MM.1S (cell line): ENCODE results near the gene ANKMY1.

Experiments
- DNase-seq: peaks from one replicate; pipeline ENCODE4 v3.0.0-alpha.2; 2015
- H2AFZ ChIP-seq: fragments of 300-600 bp; sonication (generic); 2 replicates; pipeline ENCODE4 v1.6.0; 2016; ENCODE audit warnings: antibody characterized with exemption, low read length
- H3F3A ChIP-seq: fragments of 300-600 bp; sonication (generic); 2 replicates; pipeline ENCODE4 v1.6.1; 2016; ENCODE audit warnings: mild to moderate bottlenecking, antibody characterized with exemption, low read length, moderate library complexity, mixed read lengths; ENCODE audit not compliant: insufficient read depth
- H3K27ac ChIP-seq: fragments of 300-600 bp; sonication (generic); 2 replicates; pipeline ENCODE4 v1.5.1; 2016; ENCODE audit warnings: mild to moderate bottlenecking, low read length
- H3K27me3 ChIP-seq: fragments of 300-600 bp; sonication (generic); replicated peaks from 2 replicates; pipeline ENCODE4 v1.6.0; 2016; ENCODE audit warnings: low read length; ENCODE audit not compliant: insufficient read depth
- H3K36me3 ChIP-seq: fragments of 300-600 bp; sonication (generic); replicated peaks from 2 replicates; pipeline ENCODE4 v1.6.1; 2016; ENCODE audit warnings: mild to moderate bottlenecking, low read length, mixed read lengths; ENCODE audit not compliant: insufficient read depth
- H3K4me1 ChIP-seq: fragments of 300-600 bp; sonication (generic); 2 replicates; pipeline ENCODE4 v1.6.1; 2016; ENCODE audit warnings: low read length, mixed read lengths
- H3K4me2 ChIP-seq: fragments of 300-600 bp; sonication (generic); 2 replicates; pipeline ENCODE4 v1.6.0; 2016; ENCODE audit warnings: low read depth, low read length
- H3K4me3 ChIP-seq: fragments of 300-600 bp; sonication (generic); 2 replicates; pipeline ENCODE4 v1.5.1; 2016; ENCODE audit warnings: low read length, mixed read lengths
- H3K79me2 ChIP-seq: fragments of 300-600 bp; sonication (generic); 2 replicates; pipeline ENCODE4 v1.6.1; 2016; ENCODE audit warnings: mixed run types, low read length, mixed read lengths
- H3K9ac ChIP-seq: fragments of 300-600 bp; sonication (generic); 2 replicates; pipeline ENCODE4 v1.6.1; 2016; ENCODE audit warnings: low read length, mixed read lengths
- H3K9me2 ChIP-seq: fragments of 300-600 bp; sonication (generic); replicated peaks from 2 replicates; pipeline ENCODE4 v1.6.1; 2016; ENCODE audit warnings: mild to moderate bottlenecking, low read length, mixed read lengths; ENCODE audit not compliant: insufficient read depth
- H3K9me3 ChIP-seq: fragments of 300-600 bp; sonication (generic); replicated peaks from 2 replicates; pipeline ENCODE4 v1.6.1; 2016; ENCODE audit warnings: mild to moderate bottlenecking, low read length, mixed read lengths; ENCODE audit not compliant: insufficient read depth
- H4K20me1 ChIP-seq: fragments of 300-600 bp; sonication (generic); 2 replicates; pipeline ENCODE4 v1.6.1; 2016; ENCODE audit warnings: mild to moderate bottlenecking, low read length, moderate library complexity, mixed read lengths; ENCODE audit not compliant: insufficient read depth
- EZH2 ChIP-seq: fragments of 300-600 bp; sonication (generic); optimal IDR thresholded peaks from 2 replicates; pipeline ENCODE3; 2017; ENCODE audit warnings: low read depth, mild to moderate bottlenecking, antibody characterized with exemption, low read length, mixed read lengths
- EZH2phosphoT487 ChIP-seq: fragments of 300-600 bp; sonication (generic); IDR thresholded peaks from 2 replicates; pipeline ENCODE4 v1.6.1; 2018; ENCODE audit warnings: antibody characterized with exemption, low read length
- TF ChIP-seq, protein P1 (sequence below): fragments of 300-600 bp; sonication (generic); IDR thresholded peaks from 2 replicates; pipeline ENCODE4 v1.5.1; 2016; ENCODE audit warnings: antibody characterized with exemption, low read length, mixed read lengths

The ANKMY1 gene

DNA sequence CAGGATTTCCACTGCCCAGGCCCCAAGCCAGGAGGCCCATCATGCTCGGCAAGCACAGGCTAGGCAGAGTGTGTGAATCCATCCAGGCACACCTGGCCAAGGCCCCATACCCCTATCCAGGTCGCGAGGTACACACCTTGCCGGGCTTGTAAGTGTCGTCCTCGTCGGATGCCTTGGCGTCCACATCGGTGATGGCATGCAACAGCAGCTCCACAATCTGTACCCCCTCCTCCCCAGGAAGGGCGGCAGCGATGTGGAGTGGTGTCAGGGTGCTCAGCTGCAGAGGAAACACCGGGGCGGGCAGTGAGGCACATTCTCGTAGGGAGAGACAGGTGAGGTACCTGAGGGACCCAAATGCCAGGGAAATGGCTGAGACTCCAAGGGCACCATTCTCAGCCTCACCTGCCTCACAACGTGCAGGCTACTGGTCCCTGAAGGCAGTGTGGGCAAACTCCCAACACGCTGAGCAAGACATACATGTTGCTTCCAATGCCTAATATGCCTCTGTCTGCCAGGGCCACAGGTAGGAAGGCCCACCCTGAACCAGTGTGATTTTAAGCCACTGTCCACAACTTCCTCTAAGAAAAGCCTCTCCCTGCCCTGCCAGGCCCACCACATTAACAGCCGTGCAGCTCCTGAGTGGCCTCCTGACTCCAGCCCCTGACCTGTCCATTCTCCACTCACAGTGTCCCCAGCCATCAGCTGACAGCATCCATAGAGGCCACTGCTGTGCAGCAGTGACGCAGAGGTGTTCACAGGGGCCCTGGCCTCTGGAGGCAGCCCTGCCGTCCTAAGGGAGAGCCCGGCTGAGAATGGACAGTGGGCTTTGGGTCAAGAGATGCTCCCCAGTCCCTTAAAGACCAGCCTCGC lies 44.9 kb downstream of the ANKMY1 start:
- Histone ChIP-seq H2AFZ (no peak overlapping the region), H3K4me1 (0 out of 2 replicates have a peak, but pooled peaks cover 5% of the 10 kb centered on the region), H3K36me3 (no peaks in the 10 kb centered on the region), H3K4me2 (no peak overlapping the region), H3K27ac (no peak overlapping the region), H3K4me3 (no peak overlapping the region), H3K9me3 (no peaks in the 10 kb centered on the region), H3K9me2 (no peaks in the 10 kb centered on the region), H3K27me3 (no peaks in the 10 kb centered on the region), H3K9ac (no peak overlapping the region), H4K20me1 (no peaks in the 10 kb centered on the region), H3K79me2 (no peaks in the 10 kb centered on the region), H3F3A (peaks cover 6% of the 10 kb centered on the region; the same call in 1 of the 2 replicates)
- DNase-seq = no peak
- TF ChIP-seq EZH2phosphoT487 (no peak), EZH2 (no peak)
- TF ChIP-seq, protein P1, sequence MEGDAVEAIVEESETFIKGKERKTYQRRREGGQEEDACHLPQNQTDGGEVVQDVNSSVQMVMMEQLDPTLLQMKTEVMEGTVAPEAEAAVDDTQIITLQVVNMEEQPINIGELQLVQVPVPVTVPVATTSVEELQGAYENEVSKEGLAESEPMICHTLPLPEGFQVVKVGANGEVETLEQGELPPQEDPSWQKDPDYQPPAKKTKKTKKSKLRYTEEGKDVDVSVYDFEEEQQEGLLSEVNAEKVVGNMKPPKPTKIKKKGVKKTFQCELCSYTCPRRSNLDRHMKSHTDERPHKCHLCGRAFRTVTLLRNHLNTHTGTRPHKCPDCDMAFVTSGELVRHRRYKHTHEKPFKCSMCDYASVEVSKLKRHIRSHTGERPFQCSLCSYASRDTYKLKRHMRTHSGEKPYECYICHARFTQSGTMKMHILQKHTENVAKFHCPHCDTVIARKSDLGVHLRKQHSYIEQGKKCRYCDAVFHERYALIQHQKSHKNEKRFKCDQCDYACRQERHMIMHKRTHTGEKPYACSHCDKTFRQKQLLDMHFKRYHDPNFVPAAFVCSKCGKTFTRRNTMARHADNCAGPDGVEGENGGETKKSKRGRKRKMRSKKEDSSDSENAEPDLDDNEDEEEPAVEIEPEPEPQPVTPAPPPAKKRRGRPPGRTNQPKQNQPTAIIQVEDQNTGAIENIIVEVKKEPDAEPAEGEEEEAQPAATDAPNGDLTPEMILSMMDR = no peak

DNA sequence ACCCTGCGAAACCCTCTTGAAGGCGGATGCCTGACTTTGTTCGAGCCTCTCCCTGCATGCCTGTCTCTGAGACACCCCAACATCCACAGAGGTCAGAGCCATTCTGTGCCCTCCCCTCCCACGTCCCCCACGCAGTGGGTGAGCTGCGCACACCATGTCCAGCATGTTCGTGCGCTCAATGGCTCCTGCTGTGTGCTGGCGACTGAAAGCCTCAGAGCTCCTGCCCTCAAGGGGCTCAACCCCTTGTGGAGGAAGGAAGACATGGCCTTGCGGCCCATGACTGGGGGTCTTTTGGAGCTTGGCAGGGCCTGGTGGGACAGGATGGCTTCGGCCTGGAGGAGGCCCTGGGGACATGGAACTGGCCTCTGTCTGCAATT lies 45.7 kb downstream of the ANKMY1 start:
- TF ChIP-seq EZH2phosphoT487 (no peak), EZH2 (no peak)
- TF ChIP-seq, protein P1 = no peak
- Histone ChIP-seq H2AFZ (no peak overlapping the region), H3K79me2 (no peaks in the 10 kb centered on the region), H3K9me2 (no peaks in the 10 kb centered on the region), H3K36me3 (no peaks in the 10 kb centered on the region), H3K4me2 (no peak overlapping the region), H3K27me3 (no peaks in the 10 kb centered on the region), H4K20me1 (no peaks in the 10 kb centered on the region), H3K9ac (no peak overlapping the region), H3F3A (peaks cover 6% of the 10 kb centered on the region; the same call in 1 of the 2 replicates), H3K27ac (no peak overlapping the region), H3K9me3 (no peaks in the 10 kb centered on the region), H3K4me3 (no peak overlapping the region), H3K4me1 (0 out of 2 replicates have a peak, but pooled peaks cover 5% of the 10 kb centered on the region)
- DNase-seq = no peak

DNA sequence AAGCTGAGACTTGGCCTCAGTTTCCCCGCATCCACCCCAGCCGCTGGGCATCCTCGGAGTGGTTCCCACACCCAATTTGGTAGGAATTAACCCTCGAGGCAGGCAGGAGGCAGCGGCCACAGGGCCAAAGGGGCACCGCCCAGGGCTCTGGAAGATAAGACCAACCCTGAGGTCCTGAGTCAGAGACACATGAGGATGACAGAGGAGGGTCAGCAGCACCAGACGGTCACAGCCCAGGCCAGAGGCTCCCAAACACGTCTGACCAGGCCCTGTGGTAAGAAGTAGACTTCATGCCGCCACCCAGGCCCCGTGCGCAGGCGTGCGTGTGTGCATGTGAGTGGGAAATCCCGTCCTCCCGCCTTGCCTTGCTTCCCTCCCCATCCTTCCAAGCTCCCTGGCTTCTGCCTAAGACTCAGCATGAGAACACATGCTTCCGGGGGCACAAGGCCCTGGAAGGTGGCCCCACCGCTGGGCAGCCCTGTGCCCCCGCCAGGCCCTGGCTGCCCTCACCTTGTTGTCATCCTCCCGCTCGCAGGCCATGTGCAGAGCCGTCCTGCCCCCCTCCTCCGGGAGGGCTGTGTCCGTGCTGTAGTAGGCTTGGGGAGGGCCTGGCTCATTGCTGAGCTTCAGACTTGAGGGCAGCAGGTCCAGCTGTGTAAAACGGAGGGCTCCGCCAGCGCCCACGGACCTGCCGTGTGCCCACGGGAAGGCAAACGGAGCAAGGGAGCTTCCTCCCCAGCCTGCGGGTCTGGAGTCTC lies 46.3 kb downstream of the ANKMY1 start:
- no peaks in the 10 kb centered on the region for H3K9me3 ChIP-seq
- H3K27me3 ChIP-seq = no peaks in the 10 kb centered on the region
- H3K9me2 ChIP-seq = no peaks in the 10 kb centered on the region
- no peak overlapping the region for H3K9ac ChIP-seq
- TF ChIP-seq EZH2 = no peak
- TF ChIP-seq EZH2phosphoT487 = no peak
- TF ChIP-seq, protein P1 = no peak
- no peaks in the 10 kb centered on the region for H3K79me2 ChIP-seq
- no peak for DNase-seq
- 0 out of 2 replicates have a peak, but pooled peaks cover 5% of the 10 kb centered on the region for H3K4me1 ChIP-seq
- H3F3A ChIP-seq = peaks cover 6% of the 10 kb centered on the region; the same call in 1 of the 2 replicates
- H3K4me2 ChIP-seq = no peak overlapping the region
- no peaks in the 10 kb centered on the region for H3K36me3 ChIP-seq
- H3K4me3 ChIP-seq = no peak overlapping the region
- H2AFZ ChIP-seq = no peak overlapping the region
- H3K27ac ChIP-seq = no peak overlapping the region
- H4K20me1 ChIP-seq = no peaks in the 10 kb centered on the region
